ENCODE results near the gene SMIM3. TPM values are rescaled to one million over a fixed set of nuclear protein-coding genes. Genes with fewer than 3 reads are reported as not detected.
"Not testable (repeated sequence)": the region's sequence is repeated elsewhere in the genome, so short reads cannot be mapped to it uniquely, and the experiment has no call there.

Gene SMIM3
- total RNA-seq, 1 experiment from 2014 or later, result 55.2 TPM

GRCh38 chr5:150789943-150790611 lies 11.5 kb downstream of the SMIM3 start:
- in situ Hi-C loops (cut with HindIII; ENCODE audit: low pct_unique_long_range_greater_than_20kb, low sequenced_read_pairs) (no loop called here), intact Hi-C loops (cut with micrococcal nuclease; ENCODE audit: unreplicated experiment) (no loop called here)
- Histone ChIP-seq H3K9me3 (ENCODE audit: control insufficient read depth, insufficient read depth, low read depth, low read length) (no peaks in the 10 kb centered on the region), H3K4me3 (ENCODE audit: low read depth in 2 of 2, low read length in 2 of 2) (peak overlapping the region in 1 of 2 experiments; percentile 1; a peak in 2 of 4 replicates), H3K27me3 (ENCODE audit: control insufficient read depth, insufficient read depth, low read length) (no peaks in the 10 kb centered on the region), H3K27ac (ENCODE audit: low read length) (peak overlapping the region; percentile 65), H3K4me1 (ENCODE audit: control insufficient read depth, insufficient read depth, low read length) (peaks cover 38% of the 10 kb centered on the region), H3K36me3 (ENCODE audit: control insufficient read depth, insufficient read depth, low read length) (no peaks in the 10 kb centered on the region)
- POLR2A ChIA-PET, result no interaction called here
- no peak for DNase-seq (ENCODE audit: low read depth, low spot score)
- CTCF ChIA-PET, result interaction anchor here (1.1 kb wide), 1 partner anchor 11 kb away, joined by 4 read pairs; the partner anchor contains the start of gene SMIM3
- peak; percentile 91 for ATAC-seq
- no peak for TF ChIP-seq REST (IDR thresholded peaks at IDR 0.05; ENCODE audit: insufficient read depth in 1 of 2, low read depth in 2 of 2, low read length in 1 of 2)
- no peak for TF ChIP-seq POLR2AphosphoS5 (IDR thresholded peaks at IDR 0.05; ENCODE audit: low read depth, low read length)
- TF ChIP-seq SIN3A (IDR thresholded peaks at IDR 0.05; ENCODE audit: borderline replicate concordance, insufficient read depth, low read depth, low read length), result no peak
- 0 out of 2 replicates have a peak, but pooled peaks have one; percentile 25 for TF ChIP-seq TCF7L2 (IDR thresholded peaks at IDR 0.05; ENCODE audit: low read depth, low read length)
- no peak for TF ChIP-seq CTCF (IDR thresholded peaks at IDR 0.05)
- BruUV-seq (replicated peaks), result no TSS peak

- ATAC-seq (no peak), DNase-seq (ENCODE audit: low read depth, low spot score) (no peak)
- ChIA-PET POLR2A (interaction anchor here (0.7 kb wide), 1 partner anchor 285 kb away, joined by 3 read pairs; no protein-coding TSS in a partner anchor), CTCF (no interaction called here)
- no peak overlapping the region for H3K4me3 ChIP-seq (ENCODE audit: low read depth in 2 of 2, low read length in 2 of 2)
- in situ Hi-C loops (cut with HindIII; ENCODE audit: low pct_unique_long_range_greater_than_20kb, low sequenced_read_pairs) (no loop called here), intact Hi-C loops (cut with micrococcal nuclease; ENCODE audit: unreplicated experiment) (no loop called here)
- peak overlapping the region; percentile 65; the same call in 1 of the 2 replicates for H3K27ac ChIP-seq (ENCODE audit: low read length)
- TF ChIP-seq CTCF (IDR thresholded peaks at IDR 0.05) (no peak), TCF7L2 (IDR thresholded peaks at IDR 0.05; ENCODE audit: low read depth, low read length) (no peak), SIN3A (IDR thresholded peaks at IDR 0.05; ENCODE audit: borderline replicate concordance, insufficient read depth, low read depth, low read length) (no peak), POLR2AphosphoS5 (IDR thresholded peaks at IDR 0.05; ENCODE audit: low read depth, low read length) (no peak), REST (IDR thresholded peaks at IDR 0.05; ENCODE audit: insufficient read depth in 1 of 2, low read depth in 2 of 2, low read length in 1 of 2) (no peak)
- H3K9me3 ChIP-seq (ENCODE audit: control insufficient read depth, insufficient read depth, low read depth, low read length), result no peaks in the 10 kb centered on the region
- no TSS peak for BruUV-seq (replicated peaks)
- H3K4me1 ChIP-seq (ENCODE audit: control insufficient read depth, insufficient read depth, low read length), result peaks cover 38% of the 10 kb centered on the region
- H3K36me3 ChIP-seq (ENCODE audit: control insufficient read depth, insufficient read depth, low read length), result 0 out of 2 replicates have a peak, but pooled peaks cover 2% of the 10 kb centered on the region
- H3K27me3 ChIP-seq (ENCODE audit: control insufficient read depth, insufficient read depth, low read length), result no peaks in the 10 kb centered on the region
Observed at GRCh38 chr5:150791536-150791935, 13.0 kb downstream of the SMIM3 start.

- H3K9me3 ChIP-seq (ENCODE audit: control insufficient read depth, insufficient read depth, low read depth, low read length); DNase-seq (ENCODE audit: low read depth, low spot score); in situ Hi-C loops (cut with HindIII; ENCODE audit: low pct_unique_long_range_greater_than_20kb, low sequenced_read_pairs); H3K27ac ChIP-seq (ENCODE audit: low read length); H3K27me3 ChIP-seq (ENCODE audit: control insufficient read depth, insufficient read depth, low read length); H3K4me3 ChIP-seq (ENCODE audit: low read depth in 2 of 2, low read length in 2 of 2); intact Hi-C loops (cut with micrococcal nuclease; ENCODE audit: unreplicated experiment); ATAC-seq; POLR2A ChIA-PET; H3K36me3 ChIP-seq (ENCODE audit: control insufficient read depth, insufficient read depth, low read length); CTCF ChIA-PET: not testable (repeated sequence)
- BruUV-seq (replicated peaks), result TSS peak; percentile 31
- H3K4me1 ChIP-seq (ENCODE audit: control insufficient read depth, insufficient read depth, low read length), result peaks cover 24% of the 10 kb centered on the region
Observed at GRCh38 chr5:150793423-150793888, 14.9 kb downstream of the SMIM3 start.

Measured in Panc1 (cell line).